Neuronal stem cell (in vitro differentiated cells): ENCODE data around the gene ANGPTL4.
A peak's percentile ranks its signal among the peaks of the same experiment; 100 is the strongest.
"Not testable (repeated sequence)": the region's sequence is repeated elsewhere in the genome, so short reads cannot be mapped to it uniquely, and the experiment has no call there.

Source experiments
- DNase-seq: peaks from one replicate; pipeline ENCODE4 v3.0.0-alpha.2; 2013; ENCODE audit warnings: low spot score
- H2AFZ ChIP-seq: one replicate; pipeline ENCODE4 v1.6.1; 2013; ENCODE audit warnings: mild to moderate bottlenecking, low read length, inconsistent platforms
- H2AK5ac ChIP-seq: 2 replicates; pipeline ENCODE4 v1.6.1; 2013; ENCODE audit warnings: low read depth, mild to moderate bottlenecking, inconsistent platforms, low read length, moderate library complexity, mixed read lengths
- H2BK120ac ChIP-seq: 2 replicates; pipeline ENCODE4 v1.6.1; 2013; ENCODE audit warnings: low read depth, mild to moderate bottlenecking, inconsistent platforms, low read length, moderate library complexity, mixed read lengths
- H2BK12ac ChIP-seq: one replicate; pipeline ENCODE4 v1.6.1; 2013; ENCODE audit warnings: low read length, inconsistent platforms
- H2BK15ac ChIP-seq: 2 replicates; pipeline ENCODE4 v1.6.1; 2013; ENCODE audit warnings: mild to moderate bottlenecking, low read length, inconsistent platforms, mixed read lengths
- H2BK5ac ChIP-seq: one replicate; pipeline ENCODE4 v1.6.1; 2013; ENCODE audit warnings: inconsistent platforms, mild to moderate bottlenecking, low read length, moderate library complexity
- H3K14ac ChIP-seq: one replicate; pipeline ENCODE4 v1.6.1; 2013; ENCODE audit warnings: low read length, inconsistent platforms
- H3K18ac ChIP-seq: 2 replicates; pipeline ENCODE4 v1.6.1; 2013; ENCODE audit warnings: low read length, inconsistent platforms
- H3K23ac ChIP-seq: 2 replicates; pipeline ENCODE4 v1.6.1; 2013; ENCODE audit warnings: low read depth, mild to moderate bottlenecking, mixed read lengths, low read length, inconsistent platforms; ENCODE audit not compliant: poor library complexity
- H3K27ac ChIP-seq: replicated peaks from 3 replicates; pipeline ENCODE4 v1.5.1; 2013; ENCODE audit warnings: low read length, inconsistent platforms
- H3K27me3 ChIP-seq, 3 experiments: 2 replicates each; pipeline ENCODE4 v1.6.1; 2013; ENCODE audit warnings: low read length in 3 of 3, mild to moderate bottlenecking in 2 of 3, inconsistent platforms in 1 of 3, low read depth in 1 of 3, mixed read lengths in 1 of 3, moderate library complexity in 1 of 3; ENCODE audit not compliant: control insufficient read depth in 3 of 3, insufficient read depth in 3 of 3
- H3K36me3 ChIP-seq, 2 donors: replicated peaks in 1 of 2; 2 replicates each; pipeline ENCODE4 v1.6.1; 2013; ENCODE audit warnings: low read length in 2 of 2; ENCODE audit not compliant: control insufficient read depth in 2 of 2, insufficient read depth in 2 of 2
- H3K4ac ChIP-seq: 2 replicates; pipeline ENCODE4 v1.6.1; 2013; ENCODE audit warnings: inconsistent platforms, mild to moderate bottlenecking, low read length, moderate library complexity
- H3K4me1 ChIP-seq, 2 donors: 1 replicate in 1 of 2; 2 replicates in 1 of 2; pipeline ENCODE4 v1.6.1; 2013; ENCODE audit warnings: low read length in 2 of 2, low read depth in 1 of 2; ENCODE audit not compliant: control insufficient read depth in 2 of 2, insufficient read depth in 1 of 2
- H3K4me2 ChIP-seq: one replicate; pipeline ENCODE4 v1.6.1; 2013; ENCODE audit warnings: mild to moderate bottlenecking, low read length, inconsistent platforms; ENCODE audit not compliant: insufficient read depth, poor library complexity, severe bottlenecking
- H3K4me3 ChIP-seq, 2 donors: 2 replicates each; pipeline ENCODE4 v1.5.1; 2013; ENCODE audit warnings: low read length in 2 of 2, mild to moderate bottlenecking in 2 of 2, inconsistent platforms in 1 of 2, moderate library complexity in 1 of 2
- H3K79me1 ChIP-seq: one replicate; pipeline ENCODE4 v1.6.1; 2013; ENCODE audit warnings: low read depth, mild to moderate bottlenecking, inconsistent platforms, low read length, moderate library complexity
- H3K9ac ChIP-seq: one replicate; pipeline ENCODE4 v1.6.1; 2013; ENCODE audit warnings: mild to moderate bottlenecking, low read depth, low read length, inconsistent platforms; ENCODE audit not compliant: poor library complexity
- H3K9me3 ChIP-seq, 2 donors: replicated peaks in 1 of 2; 2 replicates each; pipeline versions ENCODE3 to v1.6.1; 2013; ENCODE audit warnings: low read length in 2 of 2, mild to moderate bottlenecking in 2 of 2, inconsistent platforms in 1 of 2, low read depth in 1 of 2, mixed read lengths in 1 of 2, moderate library complexity in 1 of 2; ENCODE audit not compliant: control insufficient read depth in 2 of 2, insufficient read depth in 1 of 2
- H4K8ac ChIP-seq: one replicate; pipeline ENCODE4 v1.6.1; 2013; ENCODE audit warnings: low read depth, mild to moderate bottlenecking, inconsistent platforms, low read length, moderate library complexity
- H4K91ac ChIP-seq: one replicate; pipeline ENCODE4 v1.6.1; 2013; ENCODE audit warnings: low read length, low read depth, mild to moderate bottlenecking, inconsistent platforms; ENCODE audit not compliant: poor library complexity
- WGBS, 2 donors: extraction: QIAGEN DNeasy Blood & Tissue Kit; methylation state at CpG; one replicate each; pipeline ENCODE4 v1.1.7; 2013; ENCODE audit warnings: missing lambda C conversion rate in 2 of 2, mixed read lengths in 1 of 2; ENCODE audit not compliant: insufficient read length in 2 of 2, insufficient replicate concordance in 1 of 2; ENCODE audit errors: extremely low coverage in 2 of 2; 5-methylcytosine and 5-hydroxymethylcytosine counted together

The ANGPTL4 gene

DNA sequence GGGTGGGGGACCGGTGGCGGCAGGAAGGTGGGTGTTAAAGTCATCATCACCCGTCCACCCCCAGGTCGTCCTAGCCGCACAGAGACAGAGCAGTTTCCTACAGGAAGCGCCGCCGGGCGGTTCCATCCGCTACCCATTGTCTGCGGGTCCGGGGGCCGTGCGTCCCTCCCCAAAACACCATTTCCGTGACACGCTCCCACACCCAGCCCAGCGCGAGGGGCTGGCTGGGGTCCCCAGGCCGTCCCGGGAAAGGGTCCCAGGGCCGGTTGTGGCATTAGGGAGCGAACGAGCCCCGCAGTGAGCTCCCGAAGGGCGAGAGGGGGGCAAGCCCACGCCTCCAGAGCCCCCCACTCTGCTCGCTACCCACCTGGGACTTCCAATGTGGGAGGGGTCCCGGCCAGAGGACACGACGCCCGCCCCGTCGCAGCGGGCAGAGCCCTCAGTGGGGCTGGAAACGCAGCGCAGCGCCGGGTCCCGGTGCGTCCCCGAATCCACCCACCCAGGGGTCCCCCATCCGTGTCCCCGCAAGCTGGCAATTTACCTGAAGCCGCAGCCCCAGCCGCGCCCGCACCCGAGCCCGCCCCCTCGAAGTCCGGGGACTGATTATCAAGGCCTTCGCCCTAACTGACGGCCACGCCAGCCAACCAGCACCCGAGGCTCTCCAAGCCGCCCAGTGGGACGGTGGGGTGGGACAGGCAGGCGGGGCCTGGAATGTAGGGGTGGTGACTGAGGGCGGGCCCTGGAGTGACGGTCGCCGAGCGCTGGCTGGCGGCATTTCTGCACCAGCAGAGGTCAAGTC is 21.1 kb upstream of the ANGPTL4 start, which contains the start of gene KANK3:
KANK3 (minus strand) TSS at position 579 of the 799 bp plus-strand sequence. CDS start 5,434 bp downstream, outside the sequence.
- peak within 1 kb of the TSS; percentile 66 for H3K4ac ChIP-seq
- H2BK120ac ChIP-seq, result no peak within 1 kb of the TSS
- H2AFZ ChIP-seq, result peak within 1 kb of the TSS; percentile 86
- H2BK5ac ChIP-seq, result no peak within 1 kb of the TSS
- H3K4me3 ChIP-seq, result peak within 1 kb of the TSS; percentile 26 to 72
- peaks cover 4 to 6% of the 10 kb centered on the region in 2 donors for H3K4me1 ChIP-seq
- no peaks in the 10 kb centered on the region for H3K9me3 ChIP-seq
- peak; percentile 86 for DNase-seq
- no peak within 1 kb of the TSS for H3K27ac ChIP-seq
- no peak within 1 kb of the TSS for H4K8ac ChIP-seq
- no peaks in the 10 kb centered on the region for H3K36me3 ChIP-seq
- peak within 1 kb of the TSS; percentile 73 for H2BK12ac ChIP-seq
- no CpG with 5 or more reads among the region's 65 CpGs for WGBS, 2 donors
- no peak within 1 kb of the TSS for H4K91ac ChIP-seq
- peak within 1 kb of the TSS; percentile 66 for H3K4me2 ChIP-seq
- peak within 1 kb of the TSS; percentile 27 for H3K9ac ChIP-seq
- no peaks in the 10 kb centered on the region for H3K79me1 ChIP-seq
- H3K27me3 ChIP-seq, result peaks cover 5 to 45% (median 29%) of the 10 kb centered on the region in 3 experiments
- peak within 1 kb of the TSS; percentile 89 for H3K18ac ChIP-seq
- H3K23ac ChIP-seq, result peak within 1 kb of the TSS; percentile 73
- H2AK5ac ChIP-seq, result peak within 1 kb of the TSS; percentile 63
- H3K14ac ChIP-seq, result peak within 1 kb of the TSS; percentile 82
- no peak within 1 kb of the TSS for H2BK15ac ChIP-seq

DNA sequence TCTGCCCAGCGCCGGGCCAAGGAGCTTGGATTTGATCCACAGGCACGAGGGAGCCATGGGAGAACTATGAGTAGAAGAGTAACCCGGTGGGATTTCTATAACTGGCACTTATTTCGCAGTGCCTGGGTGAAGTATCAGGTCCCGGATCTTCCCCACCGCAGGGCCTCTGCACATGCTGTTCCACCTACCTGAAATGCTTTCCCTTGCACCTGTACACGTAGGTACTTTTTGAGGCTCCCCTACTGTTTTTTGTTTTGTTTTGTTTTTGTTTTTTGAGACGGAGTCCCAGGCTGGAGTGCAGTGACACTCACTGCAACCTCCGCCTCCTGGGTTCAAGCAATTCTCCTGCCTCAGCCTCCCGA is 20.5 kb upstream of the ANGPTL4 start:
- WGBS, 2 donors, result no CpG with 5 or more reads among the region's 11 CpGs
- H3K4me3 ChIP-seq, result no peak overlapping the region

DNA sequence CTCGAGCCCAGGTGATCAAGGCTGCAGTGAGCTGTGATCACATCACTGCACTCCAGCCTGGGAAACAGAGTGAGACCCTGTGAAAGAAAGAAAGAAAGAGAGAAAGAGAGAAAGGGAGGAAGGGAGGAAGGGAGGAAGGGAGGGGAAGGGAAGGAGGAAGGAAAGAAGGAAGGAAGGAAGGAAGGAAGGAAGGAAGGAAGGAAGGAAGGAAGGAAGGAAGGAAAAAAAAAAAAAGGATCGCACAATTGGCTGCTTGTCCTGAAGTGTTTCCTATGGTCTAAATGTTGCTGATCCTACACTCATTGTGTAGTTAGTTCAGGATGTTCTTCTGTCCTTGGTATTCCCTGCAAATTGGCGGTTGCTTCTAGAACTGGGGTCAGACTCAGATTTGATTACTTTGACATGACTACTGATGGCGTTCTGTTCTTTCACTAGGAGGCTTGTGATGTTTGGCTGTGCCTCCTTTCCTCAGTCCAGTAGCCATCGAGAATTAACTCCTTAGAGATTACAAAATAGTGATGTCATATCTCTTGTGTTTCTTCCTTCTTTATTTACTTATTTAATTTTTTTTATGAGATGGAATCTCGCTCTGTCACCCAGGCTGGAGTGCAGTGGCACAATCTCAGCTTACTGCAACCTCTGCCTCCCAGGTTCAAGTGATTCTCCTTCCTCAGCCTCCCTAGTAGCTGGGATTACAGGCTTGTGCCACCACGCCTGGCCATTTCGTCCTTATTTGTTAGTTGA is 14.2 kb upstream of the ANGPTL4 start:
- not testable (repeated sequence) for DNase-seq, H3K4ac ChIP-seq, H2BK120ac ChIP-seq, H3K9ac ChIP-seq, H3K14ac ChIP-seq, H2BK12ac ChIP-seq, H3K79me1 ChIP-seq, H2AK5ac ChIP-seq, H3K4me1 ChIP-seq, H3K9me3 ChIP-seq, H3K27me3 ChIP-seq, H3K18ac ChIP-seq, H3K27ac ChIP-seq, H2AFZ ChIP-seq, H3K4me3 ChIP-seq, H2BK15ac ChIP-seq, H4K91ac ChIP-seq, H2BK5ac ChIP-seq, H3K36me3 ChIP-seq, H4K8ac ChIP-seq, H3K4me2 ChIP-seq, H3K23ac ChIP-seq
- no CpG with 5 or more reads among the region's 8 CpGs for WGBS, 2 donors

More for the DNA sequence above, 20.5 kb upstream of the ANGPTL4 start:
- no peak overlapping the region for H3K14ac ChIP-seq
- H2BK120ac ChIP-seq, result no peak overlapping the region
- DNase-seq, result no peak
- no peak overlapping the region for H2AK5ac ChIP-seq
- H3K18ac ChIP-seq, result no peak overlapping the region
- H3K36me3 ChIP-seq, result no peaks in the 10 kb centered on the region
- no peak overlapping the region for H3K9ac ChIP-seq
- H2BK5ac ChIP-seq, result no peak overlapping the region
- no peak overlapping the region for H2BK15ac ChIP-seq
- H3K27ac ChIP-seq, result no peak overlapping the region
- H3K4me2 ChIP-seq, result peak overlapping the region; percentile 25
- no peak overlapping the region for H3K4ac ChIP-seq
- H2BK12ac ChIP-seq, result no peak overlapping the region
- peak overlapping the region; percentile 86 for H2AFZ ChIP-seq
- peaks cover 4 to 6% of the 10 kb centered on the region in 2 donors for H3K4me1 ChIP-seq
- peaks cover 5 to 40% (median 29%) of the 10 kb centered on the region in 3 experiments for H3K27me3 ChIP-seq
- H3K9me3 ChIP-seq, result no peaks in the 10 kb centered on the region
- H3K23ac ChIP-seq, result no peak overlapping the region
- no peak overlapping the region for H4K91ac ChIP-seq
- H3K79me1 ChIP-seq, result no peaks in the 10 kb centered on the region
- no peak overlapping the region for H4K8ac ChIP-seq
